Measurements from ENCODE around the gene KLRF2. TPM values are rescaled to one million over a fixed set of nuclear protein-coding genes. Genes with fewer than 3 reads are reported as not detected.

KLRF2 gene
- total and polyA plus RNA-seq, 7 donors = not detected

- intact Hi-C loops (cut with DNase I) = no loop called here
- DNase-seq (no peak), ATAC-seq (no peak)
- no peak overlapping the region for H3K4me3 ChIP-seq
- TF ChIP-seq, protein P1, sequence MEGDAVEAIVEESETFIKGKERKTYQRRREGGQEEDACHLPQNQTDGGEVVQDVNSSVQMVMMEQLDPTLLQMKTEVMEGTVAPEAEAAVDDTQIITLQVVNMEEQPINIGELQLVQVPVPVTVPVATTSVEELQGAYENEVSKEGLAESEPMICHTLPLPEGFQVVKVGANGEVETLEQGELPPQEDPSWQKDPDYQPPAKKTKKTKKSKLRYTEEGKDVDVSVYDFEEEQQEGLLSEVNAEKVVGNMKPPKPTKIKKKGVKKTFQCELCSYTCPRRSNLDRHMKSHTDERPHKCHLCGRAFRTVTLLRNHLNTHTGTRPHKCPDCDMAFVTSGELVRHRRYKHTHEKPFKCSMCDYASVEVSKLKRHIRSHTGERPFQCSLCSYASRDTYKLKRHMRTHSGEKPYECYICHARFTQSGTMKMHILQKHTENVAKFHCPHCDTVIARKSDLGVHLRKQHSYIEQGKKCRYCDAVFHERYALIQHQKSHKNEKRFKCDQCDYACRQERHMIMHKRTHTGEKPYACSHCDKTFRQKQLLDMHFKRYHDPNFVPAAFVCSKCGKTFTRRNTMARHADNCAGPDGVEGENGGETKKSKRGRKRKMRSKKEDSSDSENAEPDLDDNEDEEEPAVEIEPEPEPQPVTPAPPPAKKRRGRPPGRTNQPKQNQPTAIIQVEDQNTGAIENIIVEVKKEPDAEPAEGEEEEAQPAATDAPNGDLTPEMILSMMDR (IDR thresholded peaks at IDR 0.05) = no peak
- H3K9me3 ChIP-seq = no peaks in the 10 kb centered on the region
- H3K27ac ChIP-seq = no peak overlapping the region
- WGBS, 3 donors = 83 to 91% (median 85%) methylated on average over 7 of the region's 7 CpGs
- H3K27me3 ChIP-seq (ENCODE audit: insufficient read depth in 3 of 3, low read length in 2 of 3) = no peaks in the 10 kb centered on the region
- H3K36me3 ChIP-seq (ENCODE audit: insufficient read depth in 1 of 2, low read depth in 1 of 2) = no peaks in the 10 kb centered on the region
- no peaks in the 10 kb centered on the region for H3K4me1 ChIP-seq
Measured at GRCh38 chr12:9902539-9903228, 21.4 kb downstream of the KLRF2 start.

DNA sequence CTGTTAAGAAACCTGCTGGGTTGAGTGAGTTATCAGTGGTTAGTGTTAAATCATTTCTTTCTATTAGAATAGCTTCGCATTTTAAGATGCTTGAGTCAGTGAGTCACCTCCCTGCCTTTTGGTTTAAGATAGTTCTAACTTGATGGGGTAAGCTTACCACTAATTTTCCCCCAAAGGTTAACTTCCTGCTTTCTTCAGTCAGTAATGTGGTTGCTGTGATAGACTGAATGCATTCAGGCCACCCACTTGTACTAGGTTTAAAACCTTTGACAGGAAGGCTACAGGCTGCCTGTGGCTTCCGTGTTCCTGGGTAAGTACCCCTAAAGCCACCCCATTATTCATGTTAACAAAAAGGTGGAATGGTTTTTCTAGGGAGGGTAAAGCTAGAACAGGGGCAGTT, 25.6 kb downstream of the KLRF2 start:
- no peaks in the 10 kb centered on the region for H3K27me3 ChIP-seq (ENCODE audit: insufficient read depth in 3 of 3, low read length in 2 of 3)
- intact Hi-C loops (cut with DNase I) = no loop called here
- WGBS, 3 donors = 74 to 94% (median 87%) methylated on average over 2 of the region's 2 CpGs
- H3K9me3 ChIP-seq = peaks cover 12% of the 10 kb centered on the region
- no peak overlapping the region for H3K27ac ChIP-seq
- H3K4me3 ChIP-seq = no peak overlapping the region
- no peaks in the 10 kb centered on the region for H3K36me3 ChIP-seq (ENCODE audit: insufficient read depth in 1 of 2, low read depth in 1 of 2)
- TF ChIP-seq, protein P1 (IDR thresholded peaks at IDR 0.05) = no peak
- ATAC-seq (no peak), DNase-seq (no peak)
- H3K4me1 ChIP-seq = no peaks in the 10 kb centered on the region

DNA sequence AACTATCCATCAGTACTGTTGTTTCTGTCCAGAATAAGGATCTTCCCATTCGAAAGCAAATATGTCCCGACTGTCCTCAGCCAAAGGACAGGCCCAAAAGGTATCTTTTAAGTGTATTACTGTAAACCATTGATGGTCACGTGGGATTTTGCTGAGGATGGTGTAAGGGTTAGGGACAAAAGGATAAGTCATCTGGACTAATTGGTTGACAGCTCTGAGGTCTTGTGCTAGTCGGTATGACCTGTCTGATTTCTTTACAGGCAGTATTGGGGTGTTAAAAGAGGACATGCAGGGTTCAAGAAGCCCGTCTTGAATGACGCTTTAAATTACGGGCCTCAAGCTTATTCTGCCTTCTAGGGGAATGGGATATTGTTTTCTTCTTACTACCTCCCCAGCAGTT, 26.5 kb downstream of the KLRF2 start:
- Histone ChIP-seq H3K27me3 (ENCODE audit: insufficient read depth in 3 of 3, low read length in 2 of 3) (no peaks in the 10 kb centered on the region), H3K4me3 (no peak overlapping the region), H3K4me1 (no peaks in the 10 kb centered on the region), H3K9me3 (peaks cover 12% of the 10 kb centered on the region), H3K36me3 (ENCODE audit: insufficient read depth in 1 of 2, low read depth in 1 of 2) (no peaks in the 10 kb centered on the region), H3K27ac (no peak overlapping the region)
- WGBS, 3 donors = 83 to 91% (median 86%) methylated on average over 7 of the region's 7 CpGs
- DNase-seq = no peak
- intact Hi-C loops (cut with DNase I) = no loop called here
- no peak for ATAC-seq
- TF ChIP-seq, protein P1 (IDR thresholded peaks at IDR 0.05) = no peak

DNA sequence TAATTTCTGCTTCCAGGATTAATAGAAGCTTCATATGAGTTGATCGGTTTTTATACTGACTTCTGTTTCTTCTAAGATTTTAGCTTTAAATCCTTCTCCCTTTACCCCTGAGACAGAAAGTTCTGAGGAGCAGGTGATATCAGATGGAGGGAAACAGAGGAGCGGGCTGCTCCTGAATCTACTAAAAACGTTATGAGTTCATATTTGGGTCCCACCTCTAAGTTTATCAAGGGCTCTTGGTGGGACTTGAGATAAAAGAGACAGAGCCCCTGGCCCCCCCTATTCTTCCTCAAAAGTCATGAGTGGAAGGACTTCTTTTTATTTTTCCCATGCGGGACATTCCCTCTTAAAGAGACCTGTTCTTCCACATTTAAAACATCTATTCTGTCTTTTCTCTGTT, 27.1 kb downstream of the KLRF2 start:
- H3K27ac ChIP-seq = no peak overlapping the region
- 85 to 91% (median 89%) methylated on average over 4 of the region's 4 CpGs for WGBS, 3 donors
- intact Hi-C loops (cut with DNase I) = no loop called here
- TF ChIP-seq, protein P1 (IDR thresholded peaks at IDR 0.05) = no peak
- no peak overlapping the region for H3K4me3 ChIP-seq
- ATAC-seq (no peak), DNase-seq (no peak)
- H3K4me1 ChIP-seq = no peaks in the 10 kb centered on the region
- H3K9me3 ChIP-seq = peaks cover 12% of the 10 kb centered on the region
- H3K27me3 ChIP-seq (ENCODE audit: insufficient read depth in 3 of 3, low read length in 2 of 3) = no peaks in the 10 kb centered on the region
- H3K36me3 ChIP-seq (ENCODE audit: insufficient read depth in 1 of 2, low read depth in 1 of 2) = no peaks in the 10 kb centered on the region

GRCh38 chr12:9909724-9910123, 28.4 kb downstream of the KLRF2 start:
- H3K4me3 ChIP-seq = no peak overlapping the region

More at GRCh38 chr12:9909724-9910123, 28.4 kb downstream of the KLRF2 start:
- Histone ChIP-seq H3K27ac (no peak overlapping the region), H3K36me3 (ENCODE audit: insufficient read depth in 1 of 2, low read depth in 1 of 2) (no peaks in the 10 kb centered on the region), H3K27me3 (ENCODE audit: insufficient read depth in 3 of 3, low read length in 2 of 3) (no peaks in the 10 kb centered on the region), H3K4me1 (no peaks in the 10 kb centered on the region), H3K9me3 (peaks cover 12% of the 10 kb centered on the region)
- no peak for DNase-seq
- no peak for ATAC-seq
- TF ChIP-seq, protein P1 (IDR thresholded peaks at IDR 0.05) = no peak
- intact Hi-C loops (cut with DNase I) = no loop called here
